ENCODE measurements around the gene HOMER3. TPM values are rescaled to one million over a fixed set of nuclear protein-coding genes. Genes with fewer than 3 reads are reported as not detected.

HOMER3 gene
- total and polyA plus RNA-seq, 2 experiments from 2014 or later, result 16.7 to 38.4 TPM

DNA sequence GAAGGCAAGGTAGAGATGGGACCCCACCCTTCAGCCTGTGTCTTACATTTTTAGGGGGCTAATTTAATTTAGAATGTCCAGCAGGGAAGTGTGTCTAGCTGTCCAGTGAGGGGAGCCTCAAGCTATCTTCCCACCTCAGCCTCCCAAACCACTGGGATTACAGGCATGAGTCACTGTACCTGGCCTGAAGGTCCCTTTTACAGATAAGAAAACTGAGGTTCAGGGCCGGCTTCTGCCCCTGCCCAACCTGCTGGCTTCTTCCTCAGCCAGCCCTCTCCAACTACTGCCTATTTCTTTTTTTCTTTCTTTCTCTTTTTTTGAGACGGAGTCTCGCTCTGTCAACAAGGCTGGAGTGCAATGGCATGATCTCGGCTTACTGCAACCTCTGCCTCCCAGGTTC is 19.4 kb upstream of the HOMER3 start:
- Histone ChIP-seq H3K4me2 (no peak overlapping the region), H3K4me1 (ENCODE audit: insufficient read depth) (peaks cover 3% of the 10 kb centered on the region), H4K20me1 (replicated peaks; ENCODE audit: insufficient read depth) (no peaks in the 10 kb centered on the region), H3K79me2 (replicated peaks; ENCODE audit: insufficient read depth) (no peaks in the 10 kb centered on the region), H3K27ac (ENCODE audit: low read depth) (no peak overlapping the region), H3K36me3 (ENCODE audit: insufficient read depth) (no peaks in the 10 kb centered on the region), H3K9me2 (ENCODE audit: insufficient read depth) (no peaks in the 10 kb centered on the region), H3K27me3 (ENCODE audit: insufficient read depth) (no peaks in the 10 kb centered on the region), H2AFZ (no peak overlapping the region), H3F3A (replicated peaks; ENCODE audit: low read depth) (peaks cover 7% of the 10 kb centered on the region; the same call in 1 of the 2 replicates), H3K4me3 (no peak overlapping the region)
- H3K9me3 Mint-ChIP-seq, result no peaks in the 10 kb centered on the region
- H3K36me3 Mint-ChIP-seq (ENCODE audit: low read depth), result no peaks in the 10 kb centered on the region
- peaks cover 8% of the 10 kb centered on the region for H3K27me3 Mint-ChIP-seq (ENCODE audit: insufficient read depth, low read depth, poor library complexity)
- no peak for ATAC-seq
- no peak for TF ChIP-seq EZH2 (IDR thresholded peaks at IDR 0.05; ENCODE audit: low read depth, unreplicated experiment)
- TF ChIP-seq JUNB (IDR thresholded peaks at IDR 0.05; ENCODE audit: unreplicated experiment), result no peak
- no peak for TF ChIP-seq EZH2phosphoT487 (IDR thresholded peaks at IDR 0.05; ENCODE audit: unreplicated experiment)
- TF ChIP-seq ZNF114 (CRISPR knock-in tag; IDR thresholded peaks at IDR 0.05), result no peak
- TF ChIP-seq, protein P1, sequence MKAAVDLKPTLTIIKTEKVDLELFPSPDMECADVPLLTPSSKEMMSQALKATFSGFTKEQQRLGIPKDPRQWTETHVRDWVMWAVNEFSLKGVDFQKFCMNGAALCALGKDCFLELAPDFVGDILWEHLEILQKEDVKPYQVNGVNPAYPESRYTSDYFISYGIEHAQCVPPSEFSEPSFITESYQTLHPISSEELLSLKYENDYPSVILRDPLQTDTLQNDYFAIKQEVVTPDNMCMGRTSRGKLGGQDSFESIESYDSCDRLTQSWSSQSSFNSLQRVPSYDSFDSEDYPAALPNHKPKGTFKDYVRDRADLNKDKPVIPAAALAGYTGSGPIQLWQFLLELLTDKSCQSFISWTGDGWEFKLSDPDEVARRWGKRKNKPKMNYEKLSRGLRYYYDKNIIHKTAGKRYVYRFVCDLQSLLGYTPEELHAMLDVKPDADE (IDR thresholded peaks at IDR 0.05), result no peak
- no peak for TF ChIP-seq CREB1 (CRISPR knock-in tag; IDR thresholded peaks at IDR 0.05; ENCODE audit: low read depth)
- TF ChIP-seq, protein P2, sequence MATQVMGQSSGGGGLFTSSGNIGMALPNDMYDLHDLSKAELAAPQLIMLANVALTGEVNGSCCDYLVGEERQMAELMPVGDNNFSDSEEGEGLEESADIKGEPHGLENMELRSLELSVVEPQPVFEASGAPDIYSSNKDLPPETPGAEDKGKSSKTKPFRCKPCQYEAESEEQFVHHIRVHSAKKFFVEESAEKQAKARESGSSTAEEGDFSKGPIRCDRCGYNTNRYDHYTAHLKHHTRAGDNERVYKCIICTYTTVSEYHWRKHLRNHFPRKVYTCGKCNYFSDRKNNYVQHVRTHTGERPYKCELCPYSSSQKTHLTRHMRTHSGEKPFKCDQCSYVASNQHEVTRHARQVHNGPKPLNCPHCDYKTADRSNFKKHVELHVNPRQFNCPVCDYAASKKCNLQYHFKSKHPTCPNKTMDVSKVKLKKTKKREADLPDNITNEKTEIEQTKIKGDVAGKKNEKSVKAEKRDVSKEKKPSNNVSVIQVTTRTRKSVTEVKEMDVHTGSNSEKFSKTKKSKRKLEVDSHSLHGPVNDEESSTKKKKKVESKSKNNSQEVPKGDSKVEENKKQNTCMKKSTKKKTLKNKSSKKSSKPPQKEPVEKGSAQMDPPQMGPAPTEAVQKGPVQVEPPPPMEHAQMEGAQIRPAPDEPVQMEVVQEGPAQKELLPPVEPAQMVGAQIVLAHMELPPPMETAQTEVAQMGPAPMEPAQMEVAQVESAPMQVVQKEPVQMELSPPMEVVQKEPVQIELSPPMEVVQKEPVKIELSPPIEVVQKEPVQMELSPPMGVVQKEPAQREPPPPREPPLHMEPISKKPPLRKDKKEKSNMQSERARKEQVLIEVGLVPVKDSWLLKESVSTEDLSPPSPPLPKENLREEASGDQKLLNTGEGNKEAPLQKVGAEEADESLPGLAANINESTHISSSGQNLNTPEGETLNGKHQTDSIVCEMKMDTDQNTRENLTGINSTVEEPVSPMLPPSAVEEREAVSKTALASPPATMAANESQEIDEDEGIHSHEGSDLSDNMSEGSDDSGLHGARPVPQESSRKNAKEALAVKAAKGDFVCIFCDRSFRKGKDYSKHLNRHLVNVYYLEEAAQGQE (IDR thresholded peaks at IDR 0.05; ENCODE audit: unreplicated experiment), result no peak
- no peak for TF ChIP-seq POLR2AphosphoS5 (IDR thresholded peaks at IDR 0.05; ENCODE audit: low read depth)
- TF ChIP-seq, protein P3, sequence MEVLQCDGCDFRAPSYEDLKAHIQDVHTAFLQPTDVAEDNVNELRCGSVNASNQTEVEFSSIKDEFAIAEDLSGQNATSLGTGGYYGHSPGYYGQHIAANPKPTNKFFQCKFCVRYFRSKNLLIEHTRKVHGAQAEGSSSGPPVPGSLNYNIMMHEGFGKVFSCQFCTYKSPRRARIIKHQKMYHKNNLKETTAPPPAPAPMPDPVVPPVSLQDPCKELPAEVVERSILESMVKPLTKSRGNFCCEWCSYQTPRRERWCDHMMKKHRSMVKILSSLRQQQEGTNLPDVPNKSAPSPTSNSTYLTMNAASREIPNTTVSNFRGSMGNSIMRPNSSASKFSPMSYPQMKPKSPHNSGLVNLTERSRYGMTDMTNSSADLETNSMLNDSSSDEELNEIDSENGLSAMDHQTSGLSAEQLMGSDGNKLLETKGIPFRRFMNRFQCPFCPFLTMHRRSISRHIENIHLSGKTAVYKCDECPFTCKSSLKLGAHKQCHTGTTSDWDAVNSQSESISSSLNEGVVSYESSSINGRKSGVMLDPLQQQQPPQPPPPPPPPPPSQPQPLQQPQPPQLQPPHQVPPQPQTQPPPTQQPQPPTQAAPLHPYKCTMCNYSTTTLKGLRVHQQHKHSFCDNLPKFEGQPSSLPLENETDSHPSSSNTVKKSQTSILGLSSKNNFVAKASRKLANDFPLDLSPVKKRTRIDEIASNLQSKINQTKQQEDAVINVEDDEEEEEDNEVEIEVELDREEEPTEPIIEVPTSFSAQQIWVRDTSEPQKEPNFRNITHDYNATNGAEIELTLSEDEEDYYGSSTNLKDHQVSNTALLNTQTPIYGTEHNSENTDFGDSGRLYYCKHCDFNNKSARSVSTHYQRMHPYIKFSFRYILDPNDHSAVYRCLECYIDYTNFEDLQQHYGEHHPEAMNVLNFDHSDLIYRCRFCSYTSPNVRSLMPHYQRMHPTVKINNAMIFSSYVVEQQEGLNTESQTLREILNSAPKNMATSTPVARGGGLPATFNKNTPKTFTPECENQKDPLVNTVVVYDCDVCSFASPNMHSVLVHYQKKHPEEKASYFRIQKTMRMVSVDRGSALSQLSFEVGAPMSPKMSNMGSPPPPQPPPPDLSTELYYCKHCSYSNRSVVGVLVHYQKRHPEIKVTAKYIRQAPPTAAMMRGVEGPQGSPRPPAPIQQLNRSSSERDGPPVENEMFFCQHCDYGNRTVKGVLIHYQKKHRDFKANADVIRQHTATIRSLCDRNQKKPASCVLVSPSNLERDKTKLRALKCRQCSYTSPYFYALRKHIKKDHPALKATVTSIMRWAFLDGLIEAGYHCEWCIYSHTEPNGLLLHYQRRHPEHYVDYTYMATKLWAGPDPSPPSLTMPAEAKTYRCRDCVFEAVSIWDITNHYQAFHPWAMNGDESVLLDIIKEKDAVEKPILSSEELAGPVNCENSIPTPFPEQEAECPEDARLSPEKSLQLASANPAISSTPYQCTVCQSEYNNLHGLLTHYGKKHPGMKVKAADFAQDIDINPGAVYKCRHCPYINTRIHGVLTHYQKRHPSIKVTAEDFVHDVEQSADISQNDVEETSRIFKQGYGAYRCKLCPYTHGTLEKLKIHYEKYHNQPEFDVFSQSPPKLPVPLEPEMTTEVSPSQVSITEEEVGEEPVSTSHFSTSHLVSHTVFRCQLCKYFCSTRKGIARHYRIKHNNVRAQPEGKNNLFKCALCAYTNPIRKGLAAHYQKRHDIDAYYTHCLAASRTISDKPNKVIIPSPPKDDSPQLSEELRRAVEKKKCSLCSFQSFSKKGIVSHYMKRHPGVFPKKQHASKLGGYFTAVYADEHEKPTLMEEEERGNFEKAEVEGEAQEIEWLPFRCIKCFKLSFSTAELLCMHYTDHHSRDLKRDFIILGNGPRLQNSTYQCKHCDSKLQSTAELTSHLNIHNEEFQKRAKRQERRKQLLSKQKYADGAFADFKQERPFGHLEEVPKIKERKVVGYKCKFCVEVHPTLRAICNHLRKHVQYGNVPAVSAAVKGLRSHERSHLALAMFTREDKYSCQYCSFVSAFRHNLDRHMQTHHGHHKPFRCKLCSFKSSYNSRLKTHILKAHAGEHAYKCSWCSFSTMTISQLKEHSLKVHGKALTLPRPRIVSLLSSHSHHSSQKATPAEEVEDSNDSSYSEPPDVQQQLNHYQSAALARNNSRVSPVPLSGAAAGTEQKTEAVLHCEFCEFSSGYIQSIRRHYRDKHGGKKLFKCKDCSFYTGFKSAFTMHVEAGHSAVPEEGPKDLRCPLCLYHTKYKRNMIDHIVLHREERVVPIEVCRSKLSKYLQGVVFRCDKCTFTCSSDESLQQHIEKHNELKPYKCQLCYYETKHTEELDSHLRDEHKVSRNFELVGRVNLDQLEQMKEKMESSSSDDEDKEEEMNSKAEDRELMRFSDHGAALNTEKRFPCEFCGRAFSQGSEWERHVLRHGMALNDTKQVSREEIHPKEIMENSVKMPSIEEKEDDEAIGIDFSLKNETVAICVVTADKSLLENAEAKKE (CRISPR knock-in tag; IDR thresholded peaks at IDR 0.05), result no peak
- TF ChIP-seq, protein P4, sequence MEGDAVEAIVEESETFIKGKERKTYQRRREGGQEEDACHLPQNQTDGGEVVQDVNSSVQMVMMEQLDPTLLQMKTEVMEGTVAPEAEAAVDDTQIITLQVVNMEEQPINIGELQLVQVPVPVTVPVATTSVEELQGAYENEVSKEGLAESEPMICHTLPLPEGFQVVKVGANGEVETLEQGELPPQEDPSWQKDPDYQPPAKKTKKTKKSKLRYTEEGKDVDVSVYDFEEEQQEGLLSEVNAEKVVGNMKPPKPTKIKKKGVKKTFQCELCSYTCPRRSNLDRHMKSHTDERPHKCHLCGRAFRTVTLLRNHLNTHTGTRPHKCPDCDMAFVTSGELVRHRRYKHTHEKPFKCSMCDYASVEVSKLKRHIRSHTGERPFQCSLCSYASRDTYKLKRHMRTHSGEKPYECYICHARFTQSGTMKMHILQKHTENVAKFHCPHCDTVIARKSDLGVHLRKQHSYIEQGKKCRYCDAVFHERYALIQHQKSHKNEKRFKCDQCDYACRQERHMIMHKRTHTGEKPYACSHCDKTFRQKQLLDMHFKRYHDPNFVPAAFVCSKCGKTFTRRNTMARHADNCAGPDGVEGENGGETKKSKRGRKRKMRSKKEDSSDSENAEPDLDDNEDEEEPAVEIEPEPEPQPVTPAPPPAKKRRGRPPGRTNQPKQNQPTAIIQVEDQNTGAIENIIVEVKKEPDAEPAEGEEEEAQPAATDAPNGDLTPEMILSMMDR (conservative IDR thresholded peaks at IDR 0.05; ENCODE audit: low read depth in 2 of 2), result no peak
- no peak for TF ChIP-seq STAT1 (IDR thresholded peaks at IDR 0.05; ENCODE audit: unreplicated experiment)
- no peak for TF ChIP-seq ZNF331 (CRISPR knock-in tag; IDR thresholded peaks at IDR 0.05; ENCODE audit: low read depth)
- TF ChIP-seq NANOG (IDR thresholded peaks at IDR 0.05; ENCODE audit: borderline replicate concordance), result no peak
- DNase-seq (ENCODE audit: low spot score), result no peak
- H3K27ac Mint-ChIP-seq, result no peak overlapping the region
- peaks cover 4% of the 10 kb centered on the region; the same call in 1 of the 3 replicates for H3K4me1 Mint-ChIP-seq
- H3K4me3 Mint-ChIP-seq, result no peak overlapping the region

Measured in GM23338 (cell line).